GM12873 (cell line): Measurements from ENCODE around the gene FNDC11.

ENCODE experiments used
- CTCF ChIP-seq: IDR thresholded peaks from 2 replicates; pipeline ENCODE4 v1.5.1; 2012; ENCODE audit warnings: low read depth, mild to moderate bottlenecking, moderate library complexity, low read length, control low read depth; ENCODE audit not compliant: insufficient read depth; ENCODE audit errors: missing control alignments

The FNDC11 gene

GRCh38 chr20:63560333-63560805 lies 6.4 kb downstream of the FNDC11 start:
- TF ChIP-seq CTCF: no peak

GRCh38 chr20:63560856-63561609 lies 7.1 kb downstream of the FNDC11 start:
- no peak for TF ChIP-seq CTCF

GRCh38 chr20:63561624-63562396 lies 7.9 kb downstream of the FNDC11 start:
- no peak for TF ChIP-seq CTCF

GRCh38 chr20:63562461-63563224 lies 8.7 kb downstream of the FNDC11 start:
- TF ChIP-seq CTCF: no peak

GRCh38 chr20:63563225-63563935 lies 9.4 kb downstream of the FNDC11 start:
- no peak for TF ChIP-seq CTCF

- TF ChIP-seq CTCF: no peak
These were observed 10.3 kb downstream of the FNDC11 start for GRCh38 chr20:63564036-63564810.
